ENCODE results near the gene THAP5. TPM values are rescaled to one million over a fixed set of nuclear protein-coding genes. Genes with fewer than 3 reads are reported as not detected.
"Not testable (repeated sequence)": the region's sequence is repeated elsewhere in the genome, so short reads cannot be mapped to it uniquely, and the experiment has no call there.

Gene THAP5
- total and polyA plus RNA-seq, 4 donors: 11.3 to 29.9 (median 15.5) TPM

DNA sequence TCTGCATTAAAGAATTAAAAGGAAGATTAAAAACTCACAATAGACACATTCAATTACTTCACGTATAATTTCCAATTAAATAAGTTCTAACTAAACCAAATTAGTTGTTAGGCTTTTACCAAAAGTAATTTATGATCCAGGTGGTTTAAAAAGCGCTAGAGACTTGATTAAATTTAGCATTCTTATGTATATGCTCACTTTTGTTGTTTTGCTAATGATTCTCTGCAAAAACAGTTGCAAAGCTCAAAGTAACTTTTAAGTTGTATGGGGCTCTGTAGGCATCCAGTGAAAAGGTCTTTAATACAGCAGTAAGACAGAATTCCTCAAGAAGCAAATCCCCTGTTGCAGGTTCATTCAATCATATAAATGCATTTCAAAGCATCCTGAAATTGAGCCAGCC, 28.0 kb downstream of the THAP5 start:
- H3K36me3 ChIP-seq (ENCODE audit: control insufficient read depth in 4 of 4, insufficient read depth in 3 of 4, low read depth in 1 of 4, low read length in 3 of 4): no peaks in the 10 kb centered on the region
- no peaks in the 10 kb centered on the region for H3K9me3 ChIP-seq (ENCODE audit: control insufficient read depth in 4 of 4, low read length in 3 of 4)
- H3K9ac ChIP-seq (ENCODE audit: low read depth in 1 of 2, low read length in 2 of 2): no peak overlapping the region
- no peak overlapping the region for H3K4me3 ChIP-seq (ENCODE audit: low read depth in 1 of 3, low read length in 3 of 3)
- TF ChIP-seq CTCF (IDR thresholded peaks at IDR 0.05; ENCODE audit: low read depth, low read length, missing input control) (no peak), NR2F2 (IDR thresholded peaks at IDR 0.05) (no peak), GABPA (IDR thresholded peaks at IDR 0.05 in 1 of 2, conservative IDR thresholded peaks at IDR 0.05 in 1 of 2) (no peak)
- H3K27me3 ChIP-seq (ENCODE audit: control insufficient read depth in 4 of 4, insufficient read depth in 4 of 4, low read length in 3 of 4): no peaks in the 10 kb centered on the region
- peaks cover 0 to 5% (median 0%) of the 10 kb centered on the region in 4 donors for H3K4me1 ChIP-seq (ENCODE audit: control insufficient read depth in 4 of 4, insufficient read depth in 4 of 4, low read length in 3 of 4)
- H3K27ac ChIP-seq (ENCODE audit: low read depth in 1 of 2, low read length in 2 of 2): no peak overlapping the region
- WGBS: 83% methylated on average over 2 of the region's 2 CpGs
- DNase-seq (ENCODE audit: low spot score): no peak

- DNase-seq (ENCODE audit: low spot score); H3K4me3 ChIP-seq (ENCODE audit: low read depth in 1 of 3, low read length in 3 of 3); H3K4me1 ChIP-seq (ENCODE audit: control insufficient read depth in 4 of 4, insufficient read depth in 4 of 4, low read length in 3 of 4); H3K9me3 ChIP-seq (ENCODE audit: control insufficient read depth in 4 of 4, low read length in 3 of 4); H3K36me3 ChIP-seq (ENCODE audit: control insufficient read depth in 4 of 4, insufficient read depth in 3 of 4, low read depth in 1 of 4, low read length in 3 of 4); H3K27ac ChIP-seq (ENCODE audit: low read depth in 1 of 2, low read length in 2 of 2); H3K9ac ChIP-seq (ENCODE audit: low read depth in 1 of 2, low read length in 2 of 2); H3K27me3 ChIP-seq (ENCODE audit: control insufficient read depth in 4 of 4, insufficient read depth in 4 of 4, low read length in 3 of 4): not testable (repeated sequence)
- TF ChIP-seq, protein P1, sequence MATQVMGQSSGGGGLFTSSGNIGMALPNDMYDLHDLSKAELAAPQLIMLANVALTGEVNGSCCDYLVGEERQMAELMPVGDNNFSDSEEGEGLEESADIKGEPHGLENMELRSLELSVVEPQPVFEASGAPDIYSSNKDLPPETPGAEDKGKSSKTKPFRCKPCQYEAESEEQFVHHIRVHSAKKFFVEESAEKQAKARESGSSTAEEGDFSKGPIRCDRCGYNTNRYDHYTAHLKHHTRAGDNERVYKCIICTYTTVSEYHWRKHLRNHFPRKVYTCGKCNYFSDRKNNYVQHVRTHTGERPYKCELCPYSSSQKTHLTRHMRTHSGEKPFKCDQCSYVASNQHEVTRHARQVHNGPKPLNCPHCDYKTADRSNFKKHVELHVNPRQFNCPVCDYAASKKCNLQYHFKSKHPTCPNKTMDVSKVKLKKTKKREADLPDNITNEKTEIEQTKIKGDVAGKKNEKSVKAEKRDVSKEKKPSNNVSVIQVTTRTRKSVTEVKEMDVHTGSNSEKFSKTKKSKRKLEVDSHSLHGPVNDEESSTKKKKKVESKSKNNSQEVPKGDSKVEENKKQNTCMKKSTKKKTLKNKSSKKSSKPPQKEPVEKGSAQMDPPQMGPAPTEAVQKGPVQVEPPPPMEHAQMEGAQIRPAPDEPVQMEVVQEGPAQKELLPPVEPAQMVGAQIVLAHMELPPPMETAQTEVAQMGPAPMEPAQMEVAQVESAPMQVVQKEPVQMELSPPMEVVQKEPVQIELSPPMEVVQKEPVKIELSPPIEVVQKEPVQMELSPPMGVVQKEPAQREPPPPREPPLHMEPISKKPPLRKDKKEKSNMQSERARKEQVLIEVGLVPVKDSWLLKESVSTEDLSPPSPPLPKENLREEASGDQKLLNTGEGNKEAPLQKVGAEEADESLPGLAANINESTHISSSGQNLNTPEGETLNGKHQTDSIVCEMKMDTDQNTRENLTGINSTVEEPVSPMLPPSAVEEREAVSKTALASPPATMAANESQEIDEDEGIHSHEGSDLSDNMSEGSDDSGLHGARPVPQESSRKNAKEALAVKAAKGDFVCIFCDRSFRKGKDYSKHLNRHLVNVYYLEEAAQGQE (IDR thresholded peaks at IDR 0.05): peak; percentile 25
- TF ChIP-seq HNF4A (conservative IDR thresholded peaks at IDR 0.05): peak; percentile 76 to 80
- TF ChIP-seq SP1 (IDR thresholded peaks at IDR 0.05): peak; percentile 78
- TF ChIP-seq RXRA (IDR thresholded peaks at IDR 0.05): peak; percentile 81 to 84
- TF ChIP-seq HNF4G (IDR thresholded peaks at IDR 0.05): peak; percentile 38
- peak; percentile 54 for TF ChIP-seq YY1 (IDR thresholded peaks at IDR 0.05)
- 62% methylated on average over 4 of the region's 4 CpGs for WGBS
Measured at GRCh38 chr7:108538685-108539084, 30.8 kb downstream of the THAP5 start.

DNA sequence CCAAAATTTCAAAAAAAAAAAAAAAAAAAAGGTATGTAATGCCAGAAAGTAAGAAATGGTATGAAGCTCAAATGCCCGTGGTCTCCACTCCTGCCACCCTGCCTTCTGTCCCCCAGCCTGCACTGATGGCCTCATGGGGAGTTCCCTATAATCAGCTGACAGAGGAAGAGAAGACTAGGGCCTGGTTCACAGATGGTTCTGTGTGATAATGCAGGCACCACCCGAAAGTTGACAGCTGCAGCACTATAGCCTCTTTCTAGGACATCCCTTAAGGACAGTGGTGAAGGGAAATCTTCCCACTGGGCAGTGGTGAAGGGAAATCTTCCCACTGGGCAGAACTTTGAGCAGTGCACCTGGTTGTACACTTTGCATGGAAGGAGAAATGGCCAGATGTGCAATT, 31.3 kb downstream of the THAP5 start:
- H3K27ac ChIP-seq (ENCODE audit: low read depth in 1 of 2, low read length in 2 of 2); H3K4me1 ChIP-seq (ENCODE audit: control insufficient read depth in 4 of 4, insufficient read depth in 4 of 4, low read length in 3 of 4); H3K27me3 ChIP-seq (ENCODE audit: control insufficient read depth in 4 of 4, insufficient read depth in 4 of 4, low read length in 3 of 4); H3K36me3 ChIP-seq (ENCODE audit: control insufficient read depth in 4 of 4, insufficient read depth in 3 of 4, low read depth in 1 of 4, low read length in 3 of 4); H3K9ac ChIP-seq (ENCODE audit: low read depth in 1 of 2, low read length in 2 of 2); H3K9me3 ChIP-seq (ENCODE audit: control insufficient read depth in 4 of 4, low read length in 3 of 4); H3K4me3 ChIP-seq (ENCODE audit: low read depth in 1 of 3, low read length in 3 of 3): not testable (repeated sequence)
- peak; percentile 58 for DNase-seq (ENCODE audit: low spot score)
- WGBS: 82% methylated on average over 2 of the region's 2 CpGs
